ENCODE results near the gene FBN1.

GRCh38 chr15:48442011-48442410 lies 203.5 kb downstream of the FBN1 start:
- TF ChIP-seq CTCF (conservative IDR thresholded peaks at IDR 0.05; ENCODE audit: low read depth, low read length) (no peak), EZH2 (IDR thresholded peaks at IDR 0.05; ENCODE audit: low read length, unreplicated experiment) (no peak)
